Transverse colon (tissue), 4 donors: ENCODE results near the gene ABHD12. TPM values are rescaled to one million over a fixed set of nuclear protein-coding genes. Genes with fewer than 3 reads are reported as not detected.

Source experiments
- DNase-seq: peaks from one replicate; pipeline ENCODE4 v3.0.0-alpha.2; 2019
- H3K27ac ChIP-seq, 4 donors: fragments of 200-600 bp; sonication (generic); 2 replicates each; pipeline ENCODE4 v1.5.1; 2016 to 2018; ENCODE audit warnings: inconsistent platforms in 4 of 4
- H3K27me3 ChIP-seq: fragments of 200-600 bp; sonication (generic); 2 replicates; pipeline ENCODE4 v1.5.1; 2017; ENCODE audit warnings: inconsistent platforms
- H3K36me3 ChIP-seq, 4 donors: fragments of 200-600 bp; sonication (generic); 2 replicates each; pipeline ENCODE4 v1.5.1; 2017 to 2019; ENCODE audit warnings: inconsistent platforms in 4 of 4
- H3K4me1 ChIP-seq, 4 donors: fragments of 200-600 bp; sonication (generic); 2 replicates each; pipeline ENCODE4 v1.5.1; 2017 to 2020; ENCODE audit warnings: inconsistent platforms in 4 of 4
- H3K4me3 ChIP-seq, 4 donors: fragments of 200-600 bp; sonication (generic); 1 replicate in 1 of 4; 2 replicates in 3 of 4; pipeline versions ENCODE4 v1.5.1 to v1.6.1; 2017 to 2019; ENCODE audit warnings: inconsistent platforms in 4 of 4
- H3K9me3 ChIP-seq, 2 donors: fragments of 200-600 bp; sonication (generic); 2 replicates each; pipeline ENCODE4 v1.5.1; 2017 to 2019; ENCODE audit warnings: inconsistent platforms in 2 of 2
- CTCF ChIP-seq, 5 experiments: fragments of 200-600 bp in 3 of 5; fragments of 450-650 bp in 2 of 5; sonication (generic) in 3 of 5; IDR thresholded peaks; 1 replicate in 2 of 5; 2 replicates in 3 of 5; pipeline ENCODE4 v1.5.1; 2016 to 2017; ENCODE audit warnings: antibody characterized with exemption in 5 of 5, inconsistent platforms in 3 of 5, mild to moderate bottlenecking in 2 of 5, moderate library complexity in 1 of 5
- EP300 ChIP-seq: sonication (generic); formaldehyde crosslinking; IDR thresholded peaks from one replicate; pipeline ENCODE4 v1.6.1; 2017; ENCODE audit warnings: antibody characterized with exemption, low read depth
- POLR2A ChIP-seq: fragments of 450-650 bp; IDR thresholded peaks from one replicate; pipeline ENCODE4 v1.6.1; 2016; ENCODE audit warnings: antibody characterized with exemption, mild to moderate bottlenecking, moderate library complexity
- POLR2AphosphoS5 ChIP-seq, 3 donors: sonication (generic); formaldehyde crosslinking; IDR thresholded peaks; one replicate each; pipeline ENCODE4 v1.6.1; 2016; ENCODE audit warnings: antibody characterized with exemption in 3 of 3
- WGBS, 2 donors: methylation state at CpG; one replicate each; pipeline ENCODE4 v1.1.5; 2018; ENCODE audit warnings: low coverage in 1 of 2; 5-methylcytosine and 5-hydroxymethylcytosine counted together
- in situ Hi-C, 4 donors: fragments of 200-750 bp; cut with MboI; loops; one replicate each; pipeline versions ENCODE4 v1.15.0 to v1.15.1; 2017; ENCODE audit warnings: low sequenced_read_pairs in 3 of 4, low pct_ligation_motif_present in 1 of 4, low pct_unique_long_range_greater_than_20kb in 1 of 4
- intact Hi-C: fragments of 100-400 bp; cut with DNase I; formaldehyde crosslinking; loops from one replicate; pipeline ENCODE4 v1.15.1; 2023; ENCODE audit warnings: low total_unique reads
- total RNA-seq, 4 donors: library from RNA; depleted of rRNA; stranded (reverse); fragments of >200 nt; gene quantifications; one replicate each; pipeline ENCODE4 v1.1.0, GENCODE V29; 2016

The ABHD12 gene
- total RNA-seq, 4 donors from 2014 or later, result 67.3 to 103 (median 73.4) TPM

- WGBS, 2 donors, result 20 to 45% methylated on average over 2 to 10 of the region's 10 CpGs
- intact Hi-C loops, result loop anchor here (5.0 kb wide), 1 partner anchor 233 kb away; no protein-coding TSS in a partner anchor
- peaks cover 9 to 26% (median 22%) of the 10 kb centered on the region in 4 donors for H3K4me1 ChIP-seq
- DNase-seq, result peak; percentile 54
- H3K36me3 ChIP-seq, result peaks cover 0 to 15% (median 8%) of the 10 kb centered on the region in 4 donors
- H3K27ac ChIP-seq, result peak overlapping the region; percentile 30 to 68 (median 65)
- TF ChIP-seq EP300 (no peak), CTCF (IDR thresholded peaks at IDR 0.05) (no peak), POLR2A (no peak), POLR2AphosphoS5 (IDR thresholded peaks at IDR 0.05) (no peak)
- no peak overlapping the region for H3K4me3 ChIP-seq
- no peaks in the 10 kb centered on the region for H3K9me3 ChIP-seq
- no peaks in the 10 kb centered on the region for H3K27me3 ChIP-seq
- in situ Hi-C loops, result loop anchor here in 2 of 4 donors (10.0 to 25.0 kb wide), 2 partner anchors 89 to 108 kb away; partner anchors contain the start of gene ENTPD6 (in 1 of the 2)
Observed at GRCh38 chr20:25295386-25296093, 95.1 kb downstream of the ABHD12 start.

- 54 to 75% methylated on average over 4 to 22 of the region's 22 CpGs for WGBS, 2 donors
- Histone ChIP-seq H3K4me1 (peaks cover 9 to 26% (median 22%) of the 10 kb centered on the region in 4 donors), H3K4me3 (no peak overlapping the region), H3K36me3 (peaks cover 0 to 18% (median 11%) of the 10 kb centered on the region in 4 donors), H3K27me3 (no peaks in the 10 kb centered on the region), H3K9me3 (no peaks in the 10 kb centered on the region), H3K27ac (peak overlapping the region; percentile 30 to 68 (median 65))
- intact Hi-C loops (loop anchor here (5.0 kb wide), 1 partner anchor 232 kb away; no protein-coding TSS in a partner anchor), in situ Hi-C loops (loop anchor here in 2 of 4 donors (10.0 to 25.0 kb wide), 2 partner anchors 90 to 107 kb away; partner anchors contain the start of gene ENTPD6 (in 1 of the 2))
- TF ChIP-seq CTCF (IDR thresholded peaks at IDR 0.05), result peak; percentile 53 to 68 (median 63)
- no peak for TF ChIP-seq EP300
- DNase-seq, result peak; percentile 52
Observed at GRCh38 chr20:25294459-25295385, 95.9 kb downstream of the ABHD12 start.

- Histone ChIP-seq H3K27me3 (no peaks in the 10 kb centered on the region), H3K9me3 (no peaks in the 10 kb centered on the region), H3K4me3 (no peak overlapping the region), H3K27ac (peak overlapping the region; percentile 30 to 68 (median 65)), H3K36me3 (peaks cover 0 to 23% (median 11%) of the 10 kb centered on the region in 4 donors), H3K4me1 (peaks cover 9 to 26% (median 22%) of the 10 kb centered on the region in 4 donors)
- no peak for TF ChIP-seq POLR2A
- TF ChIP-seq CTCF (IDR thresholded peaks at IDR 0.05), result no peak
- no peak for TF ChIP-seq POLR2AphosphoS5 (IDR thresholded peaks at IDR 0.05)
- TF ChIP-seq EP300, result no peak
- in situ Hi-C loops, result loop anchor here in 2 of 4 donors (10.0 to 25.0 kb wide), 2 partner anchors 91 to 107 kb away; partner anchors contain the start of gene ENTPD6 (in 1 of the 2)
- WGBS, 2 donors, result 88% methylated on average over 12 of the region's 13 CpGs; no CpG with 5 or more reads in 1 of the 2 donors
- no peak for DNase-seq
- intact Hi-C loops, result no loop called here
Observed at GRCh38 chr20:25293910-25294458, 96.7 kb downstream of the ABHD12 start.
